A549 (cell line): ENCODE results near the gene CCDC142. TPM values are rescaled to one million over a fixed set of nuclear protein-coding genes. Genes with fewer than 3 reads are reported as not detected.

Source experiments
- ATAC-seq, 2 experiments: fragments of 200-7000 bp in 1 of 2; fragments of >200 bp in 1 of 2; cut with Nextera tagmentation in 1 of 2; cut with Tn5 transposase in 1 of 2; 3 replicates each; pipeline versions ENCODE4 v1.8.0 to v1.9.1; 2018 to 2020; ENCODE audit warnings: mild to moderate bottlenecking in 1 of 2, moderate library complexity in 1 of 2
- CTCF ChIA-PET: fragments of 300-600 bp; sonication (Branson Sonifier 250); formaldehyde crosslinking; extraction: SDS; loops from one replicate; lab custom pipeline; 2021; ENCODE audit warnings: antibody characterized with exemption, inconsistent platforms; lab: Yijun Ruan, JAX
- POLR2A ChIA-PET: fragments of 350-600 bp; formaldehyde crosslinking; extraction: SDS; loops from one replicate; lab custom pipeline; 2021; ENCODE audit warnings: antibody characterized with exemption, inconsistent platforms; lab: Yijun Ruan, JAX
- DNase-seq, 2 experiments: peaks; one replicate each; pipeline versions ENCODE4 v3.0.0 to v3.0.0-alpha.2; 2011 to 2016; ENCODE audit warnings: low read depth in 1 of 2, low spot score in 1 of 2
- FAIRE-seq: peaks from 2 replicates; lab custom pipeline; 2011; peaks lifted over from hg19 to GRCh38; lab: Jason Lieb, UNC
- H3K27ac ChIP-seq, 2 experiments: fragments of >200 bp; sonication (Bioruptor Twin); formaldehyde crosslinking; 3 replicates each; pipeline ENCODE4 v1.5.1; 2016 to 2017
- H3K4me1 ChIP-seq: fragments of >200 bp; sonication (Bioruptor Twin); formaldehyde crosslinking; 3 replicates; pipeline ENCODE4 v1.6.1; 2016
- H3K4me2 ChIP-seq: fragments of >200 bp; sonication (Bioruptor Twin); formaldehyde crosslinking; 3 replicates; pipeline ENCODE4 v1.6.1; 2016
- H3K4me3 ChIP-seq: fragments of >200 bp; sonication (Bioruptor Twin); formaldehyde crosslinking; 3 replicates; pipeline ENCODE4 v1.5.1; 2016
- H3K9me3 ChIP-seq: fragments of >200 bp; sonication (Bioruptor Twin); formaldehyde crosslinking; 3 replicates; pipeline ENCODE4 v1.6.1; 2016
- BHLHE40 ChIP-seq: IDR thresholded peaks from 2 replicates; pipeline ENCODE4 v1.6.1; 2012; ENCODE audit warnings: low read depth, low read length, inconsistent platforms
- CBX2 ChIP-seq: fragments of 200-600 bp; sonication (generic); IDR thresholded peaks from 2 replicates; pipeline ENCODE4 v1.6.1; 2016; ENCODE audit warnings: low read depth, mild to moderate bottlenecking, borderline replicate concordance
- CEBPB ChIP-seq, 2 experiments: fragments of >200 bp in 1 of 2; sonication (Bioruptor Twin) in 1 of 2; formaldehyde crosslinking in 1 of 2; IDR thresholded peaks; 2 replicates each; pipeline ENCODE4 v1.6.1; 2012 to 2016
- CHD2 ChIP-seq: fragments of 150-350 bp; IDR thresholded peaks from 2 replicates; pipeline ENCODE4 v1.6.1; 2014; ENCODE audit warnings: low read length; ENCODE audit not compliant: partially characterized antibody
- EP300 ChIP-seq, 2 experiments: fragments of >200 bp; sonication (Bioruptor Twin); formaldehyde crosslinking; IDR thresholded peaks; 2 replicates in 1 of 2; 3 replicates in 1 of 2; pipeline ENCODE4 v1.6.1; 2016 to 2017
- ESRRA ChIP-seq: fragments of 150-350 bp; IDR thresholded peaks from 2 replicates; pipeline ENCODE4 v1.6.1; 2014; ENCODE audit warnings: mild to moderate bottlenecking, low read length, borderline replicate concordance
- FOSL2 ChIP-seq, 2 experiments: fragments of 450-650 bp in 1 of 2; fragments of >200 bp in 1 of 2; sonication (Bioruptor Twin) in 1 of 2; formaldehyde crosslinking; IDR thresholded peaks; 2 replicates each; pipeline versions ENCODE4 v1.5.0 to v1.6.1; 2016 to 2020; ENCODE audit warnings: mild to moderate bottlenecking in 1 of 2, moderate library complexity in 1 of 2
- FOXS1 ChIP-seq: fragments of 250-450 bp; sonication (Bioruptor Pico); IDR thresholded peaks from 2 replicates; pipeline ENCODE4 v1.5.0; 2020; ENCODE audit warnings: mild to moderate bottlenecking, moderate library complexity
- HOXA7 ChIP-seq: fragments of 250-450 bp; sonication (Bioruptor Pico); IDR thresholded peaks from 2 replicates; pipeline ENCODE4 v1.5.0; 2020; ENCODE audit warnings: mild to moderate bottlenecking, moderate library complexity
- HOXB5 ChIP-seq: fragments of 250-450 bp; sonication (Bioruptor Pico); IDR thresholded peaks from 2 replicates; pipeline ENCODE4 v1.5.0; 2020; ENCODE audit warnings: mild to moderate bottlenecking, moderate library complexity
- JUNB ChIP-seq: fragments of >200 bp; sonication (Bioruptor Twin); formaldehyde crosslinking; IDR thresholded peaks from 2 replicates; pipeline ENCODE4 v1.6.1; 2016
- NFE2L2 ChIP-seq: fragments of 150-350 bp; conservative IDR thresholded peaks from 2 replicates; pipeline ENCODE4 v1.6.1; 2014; ENCODE audit warnings: low read length
- NPAS2 ChIP-seq: fragments of 250-450 bp; sonication (Bioruptor Pico); IDR thresholded peaks from 2 replicates; pipeline ENCODE4 v1.8.0; 2022; ENCODE audit warnings: mild to moderate bottlenecking, moderate library complexity, borderline replicate concordance
- PHF8 ChIP-seq: fragments of 200-600 bp; sonication (generic); IDR thresholded peaks from 2 replicates; pipeline ENCODE4 v1.6.1; 2016; ENCODE audit warnings: low read depth, mild to moderate bottlenecking, antibody characterized with exemption, moderate library complexity, borderline replicate concordance
- POLR2AphosphoS2 ChIP-seq: conservative IDR thresholded peaks from 2 replicates; pipeline ENCODE4 v1.6.1; 2012; ENCODE audit warnings: low read length, improper control_type of control experiment, inconsistent platforms
- RAD21 ChIP-seq, 2 experiments: fragments of >200 bp in 1 of 2; sonication (Bioruptor Twin) in 1 of 2; formaldehyde crosslinking in 1 of 2; IDR thresholded peaks in 1 of 2; conservative IDR thresholded peaks in 1 of 2; 2 replicates in 1 of 2; 3 replicates in 1 of 2; pipeline ENCODE4 v1.6.1; 2012 to 2018; ENCODE audit warnings: inconsistent platforms in 1 of 2
- RFX5 ChIP-seq: fragments of 450-650 bp; IDR thresholded peaks from 2 replicates; pipeline ENCODE4 v1.7.1; 2014; ENCODE audit warnings: antibody characterized with exemption, mild to moderate bottlenecking, moderate library complexity
- RNF2 ChIP-seq: fragments of 200-600 bp; sonication (generic); IDR thresholded peaks from 2 replicates; pipeline ENCODE4 v1.6.1; 2016; ENCODE audit warnings: low read depth, mild to moderate bottlenecking, antibody characterized with exemption, moderate library complexity, borderline replicate concordance
- SMC3 ChIP-seq: fragments of >200 bp; sonication (Bioruptor Twin); formaldehyde crosslinking; IDR thresholded peaks from 3 replicates; pipeline ENCODE4 v1.6.1; 2018; ENCODE audit warnings: inconsistent platforms
- TFCP2L1 ChIP-seq: fragments of 250-450 bp; sonication (Bioruptor Pico); IDR thresholded peaks from 2 replicates; pipeline ENCODE4 v1.5.0; 2021; ENCODE audit warnings: mild to moderate bottlenecking
- TP53 ChIP-seq: fragments of 250-450 bp; sonication (Bioruptor Pico); IDR thresholded peaks from 2 replicates; pipeline ENCODE4 v1.5.0; 2021; ENCODE audit warnings: mild to moderate bottlenecking, moderate library complexity
- ZNF302 ChIP-seq: fragments of 250-450 bp; sonication (Bioruptor Pico); IDR thresholded peaks from 2 replicates; pipeline ENCODE4 v1.9.0; 2021; ENCODE audit warnings: inconsistent platforms, mild to moderate bottlenecking, moderate library complexity
- ZSCAN20 ChIP-seq: fragments of 250-450 bp; sonication (Bioruptor Pico); IDR thresholded peaks from 2 replicates; pipeline ENCODE4 v1.8.0; 2022; ENCODE audit warnings: mild to moderate bottlenecking, moderate library complexity
- whole genome bisulfite sequencing: methylation state at CpG from one replicate; pipeline ENCODE4 v1.1.6; 2017; ENCODE audit errors: missing lambda C conversion rate; 5-methylcytosine and 5-hydroxymethylcytosine counted together
- polyA minus RNA-seq: library from RNA; depleted of rRNA, polyadenylated mRNA; stranded (reverse); fragments of >200 nt; gene quantifications from 2 replicates; pipeline ENCODE4 v1.2.3, GENCODE V29; 2011; rRNA and poly(A)+ RNA removed
- polyA plus RNA-seq, 4 experiments: library from polyadenylated mRNA; depleted of rRNA in 3 of 4; stranded (reverse); fragments of >200 nt; fragmentation: RNase III in 1 of 4; extraction: RNeasy Plus Mini Kit Qiagen cat#74134 plus additional on column Dnase treatment in 1 of 4; gene quantifications; 2 replicates in 3 of 4; 3 replicates in 1 of 4; pipeline ENCODE4 v1.2.3, GENCODE V29; 2011 to 2017
- TF ChIP-seq, protein P1 (sequence below): fragments of >200 bp; sonication (Bioruptor Twin); formaldehyde crosslinking; IDR thresholded peaks from 3 replicates; pipeline ENCODE4 v1.6.1; 2016
- TF ChIP-seq, protein P2 (sequence below): IDR thresholded peaks from 2 replicates; pipeline ENCODE4 v1.6.1; 2012
- TF ChIP-seq, protein P3 (sequence below): IDR thresholded peaks from 2 replicates; pipeline ENCODE4 v1.6.1; 2012; ENCODE audit warnings: low read depth, borderline replicate concordance
- TF ChIP-seq, protein P4 (sequence below): fragments of >200 bp; sonication (Bioruptor Twin); formaldehyde crosslinking; IDR thresholded peaks from 2 replicates; pipeline ENCODE4 v1.6.1; 2016
- TF ChIP-seq, protein P5 (sequence below): fragments of 250-450 bp; sonication (Bioruptor Pico); IDR thresholded peaks from 2 replicates; pipeline ENCODE4 v1.5.0; 2020; ENCODE audit warnings: low read depth, mild to moderate bottlenecking, moderate library complexity
- TF ChIP-seq, protein P6 (sequence below): fragments of 150-350 bp; IDR thresholded peaks from 2 replicates; pipeline ENCODE4 v1.6.1; 2014; ENCODE audit warnings: low read depth, mild to moderate bottlenecking, low read length

Gene CCDC142, protein sequence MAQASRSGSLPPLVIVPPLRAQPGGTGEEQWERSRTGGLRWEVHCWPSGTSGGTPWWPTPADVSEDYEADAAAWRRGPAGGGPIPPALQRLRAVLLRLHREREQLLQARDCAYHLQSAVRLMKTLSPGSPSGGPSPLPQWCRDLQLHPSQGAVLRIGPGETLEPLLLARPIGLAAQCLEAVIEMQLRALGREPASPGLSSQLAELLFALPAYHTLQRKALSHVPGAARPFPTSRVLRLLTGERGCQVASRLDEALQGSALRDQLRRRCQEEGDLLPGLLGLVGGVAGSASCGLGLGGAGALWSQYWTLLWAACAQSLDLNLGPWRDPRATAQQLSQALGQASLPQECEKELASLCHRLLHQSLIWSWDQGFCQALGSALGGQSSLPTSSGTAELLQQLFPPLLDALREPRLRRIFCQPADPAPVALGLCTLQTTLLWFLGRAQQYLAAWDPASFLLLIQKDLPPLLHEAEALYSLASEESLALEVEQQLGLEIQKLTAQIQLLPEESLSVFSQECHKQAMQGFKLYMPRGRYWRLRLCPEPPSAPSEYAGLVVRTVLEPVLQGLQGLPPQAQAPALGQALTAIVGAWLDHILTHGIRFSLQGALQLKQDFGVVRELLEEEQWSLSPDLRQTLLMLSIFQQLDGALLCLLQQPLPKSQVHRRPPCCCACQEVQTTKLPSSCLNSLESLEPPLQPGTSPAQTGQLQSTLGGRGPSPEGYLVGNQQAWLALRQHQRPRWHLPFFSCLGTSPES
- polyA plus RNA-seq (2011; rRNA removed): 6.8 and 8.9 TPM in 2 replicates
- polyA plus RNA-seq (2012; cell fraction: cytosol; rRNA removed): 10.0 and 13.2 TPM in 2 replicates
- 39.3 and 43.2 TPM in 2 replicates for polyA plus RNA-seq (2012; cell fraction: nucleus; rRNA removed)
- 11.9 to 16.4 TPM (median 12.8 TPM) in 3 replicates for polyA plus RNA-seq (2017; fragmentation: RNase III; extraction: RNeasy Plus Mini Kit Qiagen cat#74134 plus additional on column Dnase treatment)
- 38.8 and 43.8 TPM in 2 replicates for polyA minus RNA-seq

DNA sequence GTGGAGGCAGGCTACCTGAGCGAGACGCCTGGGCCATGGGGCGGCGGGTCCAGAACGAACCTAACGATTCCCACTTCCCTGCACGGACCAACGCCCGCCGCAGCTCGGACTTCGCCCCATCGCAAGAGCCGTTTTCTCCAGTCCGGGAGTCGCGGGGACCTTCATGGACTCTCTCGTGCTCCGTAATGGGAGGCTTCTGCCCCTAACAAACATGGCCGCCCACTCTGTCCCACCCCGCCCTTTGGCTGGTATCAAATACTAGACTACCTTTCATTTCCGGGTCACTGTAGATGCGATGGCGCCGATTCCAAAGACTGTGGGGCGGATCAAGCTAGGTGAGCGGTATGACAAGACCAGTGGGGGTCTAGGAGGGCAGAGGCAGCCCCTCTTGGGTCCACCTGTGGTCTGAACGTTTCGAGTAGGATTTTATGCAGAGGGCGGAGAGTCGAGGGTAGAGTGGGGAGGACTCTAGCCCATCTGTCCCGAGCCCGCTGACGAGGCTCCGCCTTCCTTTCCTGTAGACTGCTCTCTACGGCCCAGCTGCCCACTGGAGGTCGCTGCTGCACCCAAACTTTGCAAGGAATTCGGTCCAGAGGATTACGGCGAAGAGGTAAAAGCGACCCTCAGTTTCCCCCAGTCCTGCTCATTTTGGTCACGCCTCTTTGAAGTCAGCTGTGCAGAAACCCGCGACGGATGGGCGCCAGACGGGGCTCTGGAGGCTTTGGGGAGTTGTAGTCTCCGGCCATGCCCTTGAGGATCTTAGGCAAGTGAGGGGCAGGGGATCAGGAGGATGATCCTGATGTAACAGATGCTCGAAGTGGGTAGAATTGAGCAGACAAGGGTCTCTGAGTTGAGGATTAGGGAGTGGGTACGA, at the start of gene CCDC142, which contains the start of gene TTC31:
Gene CCDC142 (minus strand): TSS at position 198 of the 874 bp plus-strand sequence. CDS start 161 bp downstream, at position 37.
Gene TTC31 (plus strand): TSS at position 281 of the 874 bp plus-strand sequence. CDS start 15 bp downstream, at position 296.
- no peak for FAIRE-seq
- ATAC-seq: peak; percentile 96 to 97
- H3K4me3 ChIP-seq: peak within 1 kb of the TSS; percentile 70
- peaks cover 20% of the 10 kb centered on the region for H3K4me1 ChIP-seq
- peak; percentile 95 to 97 for DNase-seq
- WGBS: under 1% methylated on average over 50 of the region's 50 CpGs
- peak within 1 kb of the TSS; percentile 85 to 97 for H3K27ac ChIP-seq
- POLR2A ChIA-PET: interaction anchor here (0.8 to 3.1 kb wide), 16 partner anchors 10 to 108 kb away, joined by 3 to 28 read pairs (median 5); partner anchors contain the start of genes AUP1, HTRA2, INO80B and MOGS
- no peaks in the 10 kb centered on the region for H3K9me3 ChIP-seq
- CTCF ChIA-PET: interaction anchor here (0.7 to 13.8 kb wide), 31 partner anchors 10 to 394 kb away, joined by 3 to 184 read pairs (median 7); partner anchors contain the start of genes AUP1, DQX1, HTRA2 and INO80B
- peak within 1 kb of the TSS; percentile 96 for H3K4me2 ChIP-seq
- TF ChIP-seq RFX5 (no peak), TFCP2L1 (no peak), FOXS1 (CRISPR knock-in tag) (no peak), NFE2L2 (no peak), CHD2 (no peak), RAD21 (conservative IDR thresholded peaks at IDR 0.05 in 1 of 2, IDR thresholded peaks at IDR 0.05 in 1 of 2) (peak; percentile 76 to 86), POLR2AphosphoS2 (no peak), HOXA7 (CRISPR knock-in tag) (no peak), BHLHE40 (no peak), ESRRA (no peak), CEBPB (IDR thresholded peaks at IDR 0.05) (0 out of 4 replicates have a peak, but pooled peaks of 1 of the 2 experiments have one; percentile 4), TP53 (CRISPR knock-in tag) (no peak), ZSCAN20 (CRISPR knock-in tag) (no peak), FOSL2 (IDR thresholded peaks at IDR 0.05) (no peak), FOSL2 (CRISPR knock-in tag; IDR thresholded peaks at IDR 0.05) (no peak), NPAS2 (CRISPR knock-in tag) (no peak), SMC3 (peak; percentile 90), JUNB (no peak), HOXB5 (CRISPR knock-in tag) (0 out of 2 replicates have a peak, but pooled peaks have one; percentile 38), EP300 (IDR thresholded peaks at IDR 0.05) (no peak), CBX2 (no peak), RNF2 (no peak), PHF8 (peak; percentile 84), ZNF302 (no peak)
- TF ChIP-seq, protein P1, sequence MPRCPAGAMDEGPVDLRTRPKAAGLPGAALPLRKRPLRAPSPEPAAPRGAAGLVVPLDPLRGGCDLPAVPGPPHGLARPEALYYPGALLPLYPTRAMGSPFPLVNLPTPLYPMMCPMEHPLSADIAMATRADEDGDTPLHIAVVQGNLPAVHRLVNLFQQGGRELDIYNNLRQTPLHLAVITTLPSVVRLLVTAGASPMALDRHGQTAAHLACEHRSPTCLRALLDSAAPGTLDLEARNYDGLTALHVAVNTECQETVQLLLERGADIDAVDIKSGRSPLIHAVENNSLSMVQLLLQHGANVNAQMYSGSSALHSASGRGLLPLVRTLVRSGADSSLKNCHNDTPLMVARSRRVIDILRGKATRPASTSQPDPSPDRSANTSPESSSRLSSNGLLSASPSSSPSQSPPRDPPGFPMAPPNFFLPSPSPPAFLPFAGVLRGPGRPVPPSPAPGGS: peak; percentile 77; the same call in 2 of the 3 replicates
- TF ChIP-seq, protein P2, sequence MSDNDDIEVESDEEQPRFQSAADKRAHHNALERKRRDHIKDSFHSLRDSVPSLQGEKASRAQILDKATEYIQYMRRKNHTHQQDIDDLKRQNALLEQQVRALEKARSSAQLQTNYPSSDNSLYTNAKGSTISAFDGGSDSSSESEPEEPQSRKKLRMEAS: peak; percentile 89
- TF ChIP-seq, protein P3, sequence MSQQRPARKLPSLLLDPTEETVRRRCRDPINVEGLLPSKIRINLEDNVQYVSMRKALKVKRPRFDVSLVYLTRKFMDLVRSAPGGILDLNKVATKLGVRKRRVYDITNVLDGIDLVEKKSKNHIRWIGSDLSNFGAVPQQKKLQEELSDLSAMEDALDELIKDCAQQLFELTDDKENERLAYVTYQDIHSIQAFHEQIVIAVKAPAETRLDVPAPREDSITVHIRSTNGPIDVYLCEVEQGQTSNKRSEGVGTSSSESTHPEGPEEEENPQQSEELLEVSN: no peak; the same call in 1 of the 2 replicates
- TF ChIP-seq, protein P4, sequence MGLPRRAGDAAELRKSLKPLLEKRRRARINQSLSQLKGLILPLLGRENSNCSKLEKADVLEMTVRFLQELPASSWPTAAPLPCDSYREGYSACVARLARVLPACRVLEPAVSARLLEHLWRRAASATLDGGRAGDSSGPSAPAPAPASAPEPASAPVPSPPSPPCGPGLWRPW: no peak
- TF ChIP-seq, protein P5, sequence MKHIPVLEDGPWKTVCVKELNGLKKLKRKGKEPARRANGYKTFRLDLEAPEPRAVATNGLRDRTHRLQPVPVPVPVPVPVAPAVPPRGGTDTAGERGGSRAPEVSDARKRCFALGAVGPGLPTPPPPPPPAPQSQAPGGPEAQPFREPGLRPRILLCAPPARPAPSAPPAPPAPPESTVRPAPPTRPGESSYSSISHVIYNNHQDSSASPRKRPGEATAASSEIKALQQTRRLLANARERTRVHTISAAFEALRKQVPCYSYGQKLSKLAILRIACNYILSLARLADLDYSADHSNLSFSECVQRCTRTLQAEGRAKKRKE (CRISPR knock-in tag): no peak
- TF ChIP-seq, protein P6, sequence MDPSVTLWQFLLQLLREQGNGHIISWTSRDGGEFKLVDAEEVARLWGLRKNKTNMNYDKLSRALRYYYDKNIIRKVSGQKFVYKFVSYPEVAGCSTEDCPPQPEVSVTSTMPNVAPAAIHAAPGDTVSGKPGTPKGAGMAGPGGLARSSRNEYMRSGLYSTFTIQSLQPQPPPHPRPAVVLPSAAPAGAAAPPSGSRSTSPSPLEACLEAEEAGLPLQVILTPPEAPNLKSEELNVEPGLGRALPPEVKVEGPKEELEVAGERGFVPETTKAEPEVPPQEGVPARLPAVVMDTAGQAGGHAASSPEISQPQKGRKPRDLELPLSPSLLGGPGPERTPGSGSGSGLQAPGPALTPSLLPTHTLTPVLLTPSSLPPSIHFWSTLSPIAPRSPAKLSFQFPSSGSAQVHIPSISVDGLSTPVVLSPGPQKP: no peak
